Sigmoid colon (tissue), 7 donors: ENCODE measurements around the gene CDHR4. TPM values are rescaled to one million over a fixed set of nuclear protein-coding genes. Genes with fewer than 3 reads are reported as not detected.
"Not testable (repeated sequence)": the region's sequence is repeated elsewhere in the genome, so short reads cannot be mapped to it uniquely, and the experiment has no call there.

Experiments
- DNase-seq: peaks from one replicate; pipeline ENCODE4 v3.0.0-alpha.2; 2019
- H3K27ac ChIP-seq, 4 donors: fragments of 200-600 bp; sonication (generic); one replicate each; pipeline ENCODE4 v1.5.1; 2016 to 2019; ENCODE audit warnings: mild to moderate bottlenecking in 1 of 4
- H3K27me3 ChIP-seq, 3 donors: fragments of 200-600 bp; sonication (generic); one replicate each; pipeline ENCODE4 v1.5.1; 2019; ENCODE audit warnings: mild to moderate bottlenecking in 1 of 3
- H3K36me3 ChIP-seq, 4 donors: fragments of 200-600 bp; sonication (generic); one replicate each; pipeline ENCODE4 v1.5.1; 2016 to 2019
- H3K4me1 ChIP-seq, 4 donors: fragments of 200-600 bp; sonication (generic); one replicate each; pipeline ENCODE4 v1.5.1; 2017 to 2019
- H3K4me3 ChIP-seq, 4 donors: fragments of 200-600 bp; sonication (generic); one replicate each; pipeline ENCODE4 v1.5.1; 2017 to 2019; ENCODE audit warnings: mild to moderate bottlenecking in 2 of 4, moderate library complexity in 1 of 4
- H3K9me3 ChIP-seq, 4 donors: fragments of 200-600 bp in 3 of 4; sonication (generic) in 3 of 4; one replicate each; pipeline versions ENCODE4 v1.5.1 to v1.6.1; 2013 to 2019
- EP300 ChIP-seq, 4 donors: sonication (generic); formaldehyde crosslinking; IDR thresholded peaks; one replicate each; pipeline ENCODE4 v1.6.1; 2017; ENCODE audit warnings: antibody characterized with exemption in 4 of 4
- POLR2A ChIP-seq, 2 donors: fragments of 450-650 bp; IDR thresholded peaks; one replicate each; pipeline ENCODE4 v1.6.1; 2016; ENCODE audit warnings: antibody characterized with exemption in 2 of 2, mild to moderate bottlenecking in 2 of 2, moderate library complexity in 2 of 2
- POLR2AphosphoS5 ChIP-seq, 4 donors: sonication (generic); formaldehyde crosslinking; IDR thresholded peaks; one replicate each; pipeline ENCODE4 v1.6.1; 2017; ENCODE audit warnings: antibody characterized with exemption in 4 of 4
- WGBS, 2 donors: extraction: QIAGEN DNeasy Blood & Tissue Kit; methylation state at CpG; one replicate each; pipeline ENCODE4 v1.1.7; 2013; 5-methylcytosine and 5-hydroxymethylcytosine counted together
- intact Hi-C: fragments of 100-400 bp; cut with DNase I; formaldehyde crosslinking; loops from one replicate; pipeline ENCODE4 v1.15.1; 2023
- polyA plus RNA-seq, 3 donors: library from polyadenylated mRNA; stranded (reverse); fragments of 200-250 nt; gene quantifications; one replicate each; pipeline ENCODE4 v1.2.3, GENCODE V29; 2013
- total RNA-seq, 4 donors: library from RNA; depleted of rRNA; stranded (reverse); fragments of >200 nt; gene quantifications; one replicate each; pipeline ENCODE4 v1.1.0, GENCODE V29; 2016
- TF ChIP-seq, protein P1 (sequence below), 4 experiments: fragments of 450-650 bp in 3 of 4; fragments of 200-600 bp in 1 of 4; IDR thresholded peaks; one replicate each; pipeline ENCODE4 v1.5.1; 2016 to 2019; ENCODE audit warnings: antibody characterized with exemption in 4 of 4, mild to moderate bottlenecking in 3 of 4, moderate library complexity in 2 of 4
- donor health status: healthy with polysubstance abuse.
- donor health status: Bipolar disorder and iron deficiency.
- donor health status: healthy.

CDHR4 gene
- total and polyA plus RNA-seq, 7 donors, result 0.16 to 1.1 (median 0.63) TPM; not detected in 3

DNA sequence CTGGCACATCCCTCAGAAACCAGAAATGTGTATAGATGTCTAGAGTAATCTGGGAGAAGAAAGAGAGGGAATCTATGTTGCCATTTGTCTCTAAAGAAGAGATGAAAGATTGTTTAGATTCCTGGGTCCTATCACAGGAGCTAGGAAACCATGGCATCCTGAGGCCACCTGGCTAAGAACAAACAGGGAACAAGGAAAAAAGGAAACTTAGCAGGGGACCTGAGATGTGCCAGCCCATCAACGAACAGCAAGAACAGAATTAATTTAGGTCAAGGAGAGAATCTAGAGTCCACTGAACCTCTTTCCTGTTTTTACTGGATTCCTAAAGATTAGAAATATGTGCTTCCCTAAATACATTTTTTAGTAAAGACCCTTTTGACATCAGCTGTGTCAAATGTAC, 43.6 kb downstream of the CDHR4 start:
- no peak for DNase-seq
- H3K36me3 ChIP-seq, result no peaks in the 10 kb centered on the region
- peaks cover 0 to 32% (median 11%) of the 10 kb centered on the region in 4 donors for H3K4me1 ChIP-seq
- 66 to 77% methylated on average over 1 of the region's 1 CpG for WGBS, 2 donors
- intact Hi-C loops, result no loop called here
- H3K4me3 ChIP-seq, result no peak overlapping the region
- H3K27ac ChIP-seq, result no peak overlapping the region
- no peaks in the 10 kb centered on the region for H3K9me3 ChIP-seq
- TF ChIP-seq, protein P1, sequence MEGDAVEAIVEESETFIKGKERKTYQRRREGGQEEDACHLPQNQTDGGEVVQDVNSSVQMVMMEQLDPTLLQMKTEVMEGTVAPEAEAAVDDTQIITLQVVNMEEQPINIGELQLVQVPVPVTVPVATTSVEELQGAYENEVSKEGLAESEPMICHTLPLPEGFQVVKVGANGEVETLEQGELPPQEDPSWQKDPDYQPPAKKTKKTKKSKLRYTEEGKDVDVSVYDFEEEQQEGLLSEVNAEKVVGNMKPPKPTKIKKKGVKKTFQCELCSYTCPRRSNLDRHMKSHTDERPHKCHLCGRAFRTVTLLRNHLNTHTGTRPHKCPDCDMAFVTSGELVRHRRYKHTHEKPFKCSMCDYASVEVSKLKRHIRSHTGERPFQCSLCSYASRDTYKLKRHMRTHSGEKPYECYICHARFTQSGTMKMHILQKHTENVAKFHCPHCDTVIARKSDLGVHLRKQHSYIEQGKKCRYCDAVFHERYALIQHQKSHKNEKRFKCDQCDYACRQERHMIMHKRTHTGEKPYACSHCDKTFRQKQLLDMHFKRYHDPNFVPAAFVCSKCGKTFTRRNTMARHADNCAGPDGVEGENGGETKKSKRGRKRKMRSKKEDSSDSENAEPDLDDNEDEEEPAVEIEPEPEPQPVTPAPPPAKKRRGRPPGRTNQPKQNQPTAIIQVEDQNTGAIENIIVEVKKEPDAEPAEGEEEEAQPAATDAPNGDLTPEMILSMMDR (IDR thresholded peaks at IDR 0.05), result no peak
- no peak for TF ChIP-seq POLR2A (IDR thresholded peaks at IDR 0.05)
- TF ChIP-seq POLR2AphosphoS5 (IDR thresholded peaks at IDR 0.05), result no peak
- TF ChIP-seq EP300 (IDR thresholded peaks at IDR 0.05), result no peak
- no peaks in the 10 kb centered on the region for H3K27me3 ChIP-seq

DNA sequence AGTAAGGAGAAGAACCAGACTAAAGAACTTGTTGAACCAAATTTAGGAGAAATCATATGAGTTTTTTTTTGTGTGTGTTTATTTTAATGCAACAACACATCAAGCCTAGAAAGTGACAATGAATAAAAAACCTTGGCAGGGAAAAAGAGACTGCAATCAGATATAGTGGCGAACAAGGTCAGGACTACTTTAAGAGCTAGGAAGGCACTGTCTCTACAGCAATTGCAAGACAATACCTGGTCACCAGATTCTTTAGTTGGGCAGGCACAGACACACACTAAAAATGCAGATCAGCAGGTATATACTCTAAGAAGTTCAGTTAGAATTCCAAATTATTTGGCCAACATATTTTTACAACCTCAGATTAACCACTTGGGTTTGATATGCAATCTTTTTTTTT, 45.1 kb downstream of the CDHR4 start:
- Histone ChIP-seq H3K4me1 (peaks cover 0 to 32% (median 11%) of the 10 kb centered on the region in 4 donors), H3K36me3 (no peaks in the 10 kb centered on the region), H3K27me3 (no peaks in the 10 kb centered on the region), H3K4me3 (no peak overlapping the region), H3K9me3 (no peaks in the 10 kb centered on the region), H3K27ac (no peak overlapping the region)
- TF ChIP-seq EP300 (IDR thresholded peaks at IDR 0.05) (no peak), POLR2A (IDR thresholded peaks at IDR 0.05) (no peak), POLR2AphosphoS5 (IDR thresholded peaks at IDR 0.05) (no peak)
- TF ChIP-seq, protein P1 (IDR thresholded peaks at IDR 0.05), result no peak
- intact Hi-C loops, result no loop called here
- WGBS, 2 donors, result 95 to 98% methylated on average over 1 of the region's 1 CpG
- no peak for DNase-seq

DNA sequence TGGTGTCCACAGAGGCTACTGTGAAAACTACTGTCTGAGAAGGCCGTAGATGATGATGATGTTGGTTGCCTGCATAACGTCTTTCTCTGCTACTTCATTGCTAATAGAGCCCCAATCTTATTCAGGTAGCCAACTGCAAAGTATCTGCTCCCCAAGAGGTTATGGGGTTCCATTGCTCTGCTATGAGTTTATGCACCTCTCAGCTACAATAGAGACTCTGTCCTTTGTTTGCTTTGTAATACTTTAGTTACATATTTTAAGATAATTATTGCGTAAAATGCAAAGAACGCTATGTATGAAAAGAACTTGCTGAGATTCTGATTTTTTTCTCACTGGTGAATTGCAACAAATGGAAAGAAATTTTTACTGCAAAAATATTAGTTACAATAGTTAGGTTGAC, 48.2 kb downstream of the CDHR4 start:
- H3K4me1 ChIP-seq, result peaks cover 0 to 42% (median 21%) of the 10 kb centered on the region in 4 donors
- H3K27ac ChIP-seq, result no peak overlapping the region
- TF ChIP-seq, protein P1 (IDR thresholded peaks at IDR 0.05), result no peak
- no peak for TF ChIP-seq POLR2A (IDR thresholded peaks at IDR 0.05)
- peaks cover 0 to 14% (median 0%) of the 10 kb centered on the region in 4 donors for H3K36me3 ChIP-seq
- DNase-seq, result no peak
- no peak overlapping the region for H3K4me3 ChIP-seq
- H3K9me3 ChIP-seq, result no peaks in the 10 kb centered on the region
- no peaks in the 10 kb centered on the region for H3K27me3 ChIP-seq
- WGBS, 2 donors, result 77 to 91% methylated on average over 4 of the region's 4 CpGs
- intact Hi-C loops, result no loop called here

DNA sequence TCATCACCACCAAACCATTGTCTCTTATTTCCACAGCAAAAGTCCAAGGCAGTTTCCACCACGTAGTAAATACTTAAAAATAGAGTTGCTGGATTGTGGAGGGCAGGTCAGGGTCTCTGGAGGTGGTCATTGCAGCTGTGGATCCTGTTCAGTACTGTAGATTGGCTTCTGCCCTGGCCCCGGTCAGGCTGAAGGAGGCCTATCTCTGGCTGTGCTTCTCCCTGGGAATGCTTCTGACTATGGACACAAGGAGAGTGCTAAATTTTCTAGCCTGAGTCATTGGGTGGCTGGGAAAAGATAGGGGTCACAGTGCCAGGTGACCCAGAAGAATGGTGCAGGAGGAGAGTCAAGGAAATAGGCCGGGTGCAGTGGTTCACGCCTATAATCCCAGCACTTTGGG, 49.6 kb downstream of the CDHR4 start:
- Histone ChIP-seq H3K4me1 (peaks cover 0 to 48% (median 28%) of the 10 kb centered on the region in 4 donors), H3K27me3 (no peaks in the 10 kb centered on the region), H3K9me3 (no peaks in the 10 kb centered on the region), H3K4me3 (no peak overlapping the region), H3K27ac (no peak overlapping the region), H3K36me3 (peaks cover 0 to 14% (median 0%) of the 10 kb centered on the region in 4 donors)
- intact Hi-C loops, result no loop called here
- no peak for TF ChIP-seq EP300 (IDR thresholded peaks at IDR 0.05)
- no peak for TF ChIP-seq POLR2A (IDR thresholded peaks at IDR 0.05)
- TF ChIP-seq POLR2AphosphoS5 (IDR thresholded peaks at IDR 0.05), result no peak
- TF ChIP-seq, protein P1 (IDR thresholded peaks at IDR 0.05), result no peak
- WGBS, 2 donors, result 96 to 97% methylated on average over 4 of the region's 4 CpGs
- no peak for DNase-seq

DNA sequence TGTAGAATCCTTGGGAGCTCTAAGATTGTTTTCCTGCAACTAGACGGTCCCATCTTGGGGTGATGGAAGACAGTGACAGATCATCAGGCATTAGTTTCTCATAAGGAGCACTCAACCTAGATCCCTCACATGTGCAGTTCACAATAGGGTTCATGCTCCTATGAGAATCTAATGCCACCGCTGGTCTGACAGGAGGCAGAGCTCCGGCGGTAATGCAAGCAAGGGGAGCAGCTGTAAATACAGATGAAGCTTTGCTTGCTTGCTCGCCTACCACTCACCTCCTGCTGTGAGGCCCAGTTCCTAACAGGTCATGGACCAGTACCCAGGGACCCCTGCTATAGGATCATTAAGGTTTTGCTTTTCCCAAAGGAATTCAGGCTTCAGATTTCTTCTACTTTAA, 50.8 kb downstream of the CDHR4 start:
- H3K9me3 ChIP-seq, H3K27me3 ChIP-seq, DNase-seq, intact Hi-C loops, H3K4me3 ChIP-seq: not testable (repeated sequence)
- Histone ChIP-seq H3K36me3 (peaks cover 0 to 14% (median 0%) of the 10 kb centered on the region in 4 donors), H3K27ac (peak overlapping the region in 1 of 4 donors; percentile 57), H3K4me1 (peaks cover 0 to 39% (median 23%) of the 10 kb centered on the region in 4 donors)
- 91 to 92% methylated on average over 5 of the region's 5 CpGs for WGBS, 2 donors
